K562 (cell line): Measurements from ENCODE around the gene NTM.

Experiments
- CHD2 ChIP-seq: IDR thresholded peaks from 2 replicates; pipeline ENCODE4 v1.6.1; 2011; ENCODE audit warnings: low read depth, low read length
- DNMT1 ChIP-seq: fragments of 450-650 bp; IDR thresholded peaks from 2 replicates; pipeline ENCODE4 v1.6.1; 2016; ENCODE audit warnings: antibody characterized with exemption, mild to moderate bottlenecking
- ESRRB ChIP-seq: fragments of 250-450 bp; sonication (Bioruptor Pico); IDR thresholded peaks from 2 replicates; pipeline ENCODE4 v1.5.0; 2020; ENCODE audit warnings: mild to moderate bottlenecking, moderate library complexity, borderline replicate concordance
- FOS ChIP-seq: IDR thresholded peaks from 3 replicates; pipeline ENCODE4 v1.6.1; 2011; ENCODE audit not compliant: insufficient read length; ENCODE audit errors: extremely low read depth
- JUN ChIP-seq, 2 experiments: sonication (generic) in 1 of 2; formaldehyde crosslinking in 1 of 2; IDR thresholded peaks; 2 replicates each; pipeline versions ENCODE4 v1.6.1 to v1.8.0; 2012 to 2022; ENCODE audit warnings: borderline replicate concordance in 2 of 2, mild to moderate bottlenecking in 2 of 2, improper control_type of control experiment in 1 of 2, low read depth in 1 of 2, low read length in 1 of 2, missing genetic modification reagents in 1 of 2
- MYBL2 ChIP-seq, 2 experiments: fragments of 450-650 bp in 1 of 2; sonication (generic) in 1 of 2; formaldehyde crosslinking in 1 of 2; IDR thresholded peaks; 2 replicates each; pipeline versions ENCODE4 v1.6.1 to v1.8.1; 2017 to 2022; ENCODE audit warnings: borderline replicate concordance in 1 of 2, inconsistent platforms in 1 of 2, low read depth in 1 of 2, mild to moderate bottlenecking in 1 of 2, missing genetic modification reagents in 1 of 2, moderate library complexity in 1 of 2
- NCOA1 ChIP-seq: fragments of 450-650 bp; IDR thresholded peaks from 2 replicates; pipeline ENCODE4 v1.6.1; 2016; ENCODE audit warnings: low read depth
- NR2C2 ChIP-seq, 2 experiments: fragments of 200-800 bp in 1 of 2; sonication (Bioruptor generic) in 1 of 2; sonication (generic) in 1 of 2; formaldehyde crosslinking in 1 of 2; IDR thresholded peaks; 2 replicates each; pipeline versions ENCODE4 v1.6.1 to v1.8.0; 2016 to 2022; ENCODE audit warnings: mild to moderate bottlenecking in 1 of 2, missing compliant biosample characterization in 1 of 2, missing genetic modification characterization in 1 of 2, missing genetic modification reagents in 1 of 2
- POLR2A ChIP-seq: fragments of 450-650 bp; conservative IDR thresholded peaks from 2 replicates; pipeline ENCODE4 v1.6.1; 2016
- PRPF4 ChIP-seq: fragments of 200-400 bp; formaldehyde crosslinking; IDR thresholded peaks from one replicate; pipeline ENCODE4 v1.6.1; 2017; ENCODE audit warnings: low read length, low read depth, mild to moderate bottlenecking; ENCODE audit not compliant: insufficient read depth, poor library complexity, severe bottlenecking
- RAD21 ChIP-seq, 2 experiments: fragments of 250-450 bp in 1 of 2; fragments of 450-650 bp in 1 of 2; sonication (Bioruptor Pico) in 1 of 2; formaldehyde crosslinking in 1 of 2; IDR thresholded peaks in 1 of 2; conservative IDR thresholded peaks in 1 of 2; 2 replicates each; pipeline versions ENCODE4 v1.4.0 to v1.8.0; 2020 to 2022; ENCODE audit warnings: mild to moderate bottlenecking in 2 of 2, moderate library complexity in 1 of 2
- SRSF7 ChIP-seq: fragments of 200-400 bp; formaldehyde crosslinking; optimal IDR thresholded peaks from 2 replicates; pipeline ENCODE3; 2017; ENCODE audit warnings: mild to moderate bottlenecking, low read depth, low read length
- TF ChIP-seq, protein P1 (sequence below), 3 experiments: IDR thresholded peaks in 2 of 3; conservative IDR thresholded peaks in 1 of 3; 2 replicates each; pipeline ENCODE4 v1.5.1; 2011 to 2012; ENCODE audit warnings: low read length in 3 of 3, mild to moderate bottlenecking in 3 of 3, control low read depth in 2 of 3, improper control_type of control experiment in 1 of 3, inconsistent platforms in 1 of 3, low read depth in 1 of 3, mixed read lengths in 1 of 3, moderate library complexity in 1 of 3; ENCODE audit not compliant: insufficient read depth in 2 of 3
- TF ChIP-seq, protein P2 (sequence below): fragments of 450-650 bp; formaldehyde crosslinking; IDR thresholded peaks from 2 replicates; pipeline ENCODE4 v1.4.0; 2020; ENCODE audit warnings: mild to moderate bottlenecking, mixed read lengths

DNA sequence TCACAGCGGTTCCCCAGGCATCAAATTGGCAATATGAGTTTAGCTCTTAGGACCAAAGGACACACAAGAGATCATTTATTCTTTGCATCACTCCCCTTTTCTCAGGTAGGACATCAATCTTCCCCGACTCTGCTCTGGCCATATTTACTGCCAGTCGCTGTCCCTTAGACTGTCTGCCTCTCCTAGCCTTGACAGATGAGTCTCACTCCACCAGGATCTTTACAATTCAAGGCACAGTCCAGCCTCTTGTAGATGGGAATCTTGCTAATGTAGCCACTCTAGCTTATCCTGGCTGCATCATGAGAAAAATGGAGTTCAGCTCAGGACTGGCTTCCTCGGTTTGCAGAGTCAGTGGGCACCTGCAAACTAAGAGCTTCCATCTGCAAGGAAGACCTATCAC is 915.2 kb downstream of the NTM start:
- TF ChIP-seq JUN (IDR thresholded peaks at IDR 0.05; ENCODE audit: borderline replicate concordance, low read depth, low read length), result no peak
- TF ChIP-seq JUN (CRISPR knock-in tag; IDR thresholded peaks at IDR 0.05; ENCODE audit: borderline replicate concordance), result no peak
- no peak for TF ChIP-seq CHD2
- TF ChIP-seq, protein P1, sequence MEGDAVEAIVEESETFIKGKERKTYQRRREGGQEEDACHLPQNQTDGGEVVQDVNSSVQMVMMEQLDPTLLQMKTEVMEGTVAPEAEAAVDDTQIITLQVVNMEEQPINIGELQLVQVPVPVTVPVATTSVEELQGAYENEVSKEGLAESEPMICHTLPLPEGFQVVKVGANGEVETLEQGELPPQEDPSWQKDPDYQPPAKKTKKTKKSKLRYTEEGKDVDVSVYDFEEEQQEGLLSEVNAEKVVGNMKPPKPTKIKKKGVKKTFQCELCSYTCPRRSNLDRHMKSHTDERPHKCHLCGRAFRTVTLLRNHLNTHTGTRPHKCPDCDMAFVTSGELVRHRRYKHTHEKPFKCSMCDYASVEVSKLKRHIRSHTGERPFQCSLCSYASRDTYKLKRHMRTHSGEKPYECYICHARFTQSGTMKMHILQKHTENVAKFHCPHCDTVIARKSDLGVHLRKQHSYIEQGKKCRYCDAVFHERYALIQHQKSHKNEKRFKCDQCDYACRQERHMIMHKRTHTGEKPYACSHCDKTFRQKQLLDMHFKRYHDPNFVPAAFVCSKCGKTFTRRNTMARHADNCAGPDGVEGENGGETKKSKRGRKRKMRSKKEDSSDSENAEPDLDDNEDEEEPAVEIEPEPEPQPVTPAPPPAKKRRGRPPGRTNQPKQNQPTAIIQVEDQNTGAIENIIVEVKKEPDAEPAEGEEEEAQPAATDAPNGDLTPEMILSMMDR (IDR thresholded peaks at IDR 0.05 in 2 of 3, conservative IDR thresholded peaks at IDR 0.05 in 1 of 3; ENCODE audit: insufficient read depth in 2 of 3, low read depth in 1 of 3, low read length in 3 of 3), result no peak
- no peak for TF ChIP-seq DNMT1
- no peak for TF ChIP-seq FOS
- no peak for TF ChIP-seq MYBL2 (IDR thresholded peaks at IDR 0.05; ENCODE audit: low read depth)
- TF ChIP-seq MYBL2 (CRISPR knock-in tag; IDR thresholded peaks at IDR 0.05; ENCODE audit: borderline replicate concordance), result no peak
- no peak for TF ChIP-seq RAD21 (CRISPR knock-in tag; conservative IDR thresholded peaks at IDR 0.05 in 1 of 2, IDR thresholded peaks at IDR 0.05 in 1 of 2)
- no peak for TF ChIP-seq PRPF4
- TF ChIP-seq, protein P2, sequence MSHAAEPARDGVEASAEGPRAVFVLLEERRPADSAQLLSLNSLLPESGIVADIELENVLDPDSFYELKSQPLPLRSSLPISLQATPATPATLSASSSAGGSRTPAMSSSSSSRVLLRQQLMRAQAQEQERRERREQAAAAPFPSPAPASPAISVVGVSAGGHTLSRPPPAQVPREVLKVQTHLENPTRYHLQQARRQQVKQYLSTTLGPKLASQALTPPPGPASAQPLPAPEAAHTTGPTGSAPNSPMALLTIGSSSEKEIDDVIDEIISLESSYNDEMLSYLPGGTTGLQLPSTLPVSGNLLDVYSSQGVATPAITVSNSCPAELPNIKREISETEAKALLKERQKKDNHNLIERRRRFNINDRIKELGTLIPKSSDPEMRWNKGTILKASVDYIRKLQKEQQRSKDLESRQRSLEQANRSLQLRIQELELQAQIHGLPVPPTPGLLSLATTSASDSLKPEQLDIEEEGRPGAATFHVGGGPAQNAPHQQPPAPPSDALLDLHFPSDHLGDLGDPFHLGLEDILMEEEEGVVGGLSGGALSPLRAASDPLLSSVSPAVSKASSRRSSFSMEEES (CRISPR knock-in tag), result no peak
- TF ChIP-seq POLR2A, result no peak
- TF ChIP-seq NR2C2 (CRISPR knock-in tag; IDR thresholded peaks at IDR 0.05), result no peak
- no peak for TF ChIP-seq NR2C2 (tag; IDR thresholded peaks at IDR 0.05)
- no peak for TF ChIP-seq SRSF7
- no peak for TF ChIP-seq NCOA1
- TF ChIP-seq ESRRB, result no peak
